Measurements from ENCODE around the gene MAP3K10. TPM values are rescaled to one million over a fixed set of nuclear protein-coding genes. Genes with fewer than 3 reads are reported as not detected.

Gene MAP3K10
- total and polyA plus RNA-seq, 9 of the 15 experiments (the other 6 are each of a cell fraction or from before 2014, with no cell fraction given), result 0.01 to 8.0 (median 2.7) TPM; not detected in 1

DNA sequence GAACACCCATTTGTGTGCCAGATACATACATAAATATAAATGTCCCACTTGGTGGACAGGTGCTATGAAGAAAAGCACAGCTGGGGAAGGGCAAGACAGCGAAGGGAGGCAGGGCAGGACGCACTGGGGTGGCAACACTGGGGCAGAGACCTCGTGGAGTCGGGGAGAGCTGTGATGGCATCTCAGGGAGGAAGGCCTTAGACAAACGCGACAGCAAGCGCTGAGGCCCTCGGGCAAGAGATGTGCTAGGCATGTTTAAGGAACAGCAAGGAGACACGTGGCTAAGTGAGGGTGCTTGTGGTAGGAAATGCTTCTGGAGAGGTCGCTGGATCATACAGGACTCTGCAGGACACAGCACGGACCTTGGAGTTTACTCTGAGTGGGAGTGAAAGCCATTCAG is 58.6 kb downstream of the MAP3K10 start (continued):
- TF ChIP-seq, protein P1, sequence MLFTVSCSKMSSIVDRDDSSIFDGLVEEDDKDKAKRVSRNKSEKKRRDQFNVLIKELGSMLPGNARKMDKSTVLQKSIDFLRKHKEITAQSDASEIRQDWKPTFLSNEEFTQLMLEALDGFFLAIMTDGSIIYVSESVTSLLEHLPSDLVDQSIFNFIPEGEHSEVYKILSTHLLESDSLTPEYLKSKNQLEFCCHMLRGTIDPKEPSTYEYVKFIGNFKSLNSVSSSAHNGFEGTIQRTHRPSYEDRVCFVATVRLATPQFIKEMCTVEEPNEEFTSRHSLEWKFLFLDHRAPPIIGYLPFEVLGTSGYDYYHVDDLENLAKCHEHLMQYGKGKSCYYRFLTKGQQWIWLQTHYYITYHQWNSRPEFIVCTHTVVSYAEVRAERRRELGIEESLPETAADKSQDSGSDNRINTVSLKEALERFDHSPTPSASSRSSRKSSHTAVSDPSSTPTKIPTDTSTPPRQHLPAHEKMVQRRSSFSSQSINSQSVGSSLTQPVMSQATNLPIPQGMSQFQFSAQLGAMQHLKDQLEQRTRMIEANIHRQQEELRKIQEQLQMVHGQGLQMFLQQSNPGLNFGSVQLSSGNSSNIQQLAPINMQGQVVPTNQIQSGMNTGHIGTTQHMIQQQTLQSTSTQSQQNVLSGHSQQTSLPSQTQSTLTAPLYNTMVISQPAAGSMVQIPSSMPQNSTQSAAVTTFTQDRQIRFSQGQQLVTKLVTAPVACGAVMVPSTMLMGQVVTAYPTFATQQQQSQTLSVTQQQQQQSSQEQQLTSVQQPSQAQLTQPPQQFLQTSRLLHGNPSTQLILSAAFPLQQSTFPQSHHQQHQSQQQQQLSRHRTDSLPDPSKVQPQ (CRISPR knock-in tag; IDR thresholded peaks at IDR 0.05; ENCODE audit: borderline replicate concordance), result no peak
- TF ChIP-seq ZNF507 (tag; conservative IDR thresholded peaks at IDR 0.05) (no peak), MCM3 (IDR thresholded peaks at IDR 0.05) (no peak), ZNF134 (CRISPR knock-in tag; conservative IDR thresholded peaks at IDR 0.05) (no peak), ZBTB8A (IDR thresholded peaks at IDR 0.05; ENCODE audit: partially characterized antibody) (no peak), ILF3 (IDR thresholded peaks at IDR 0.05; ENCODE audit: borderline replicate concordance) (no peak), NCOA6 (IDR thresholded peaks at IDR 0.05) (no peak)
- TF ChIP-seq, protein P2, sequence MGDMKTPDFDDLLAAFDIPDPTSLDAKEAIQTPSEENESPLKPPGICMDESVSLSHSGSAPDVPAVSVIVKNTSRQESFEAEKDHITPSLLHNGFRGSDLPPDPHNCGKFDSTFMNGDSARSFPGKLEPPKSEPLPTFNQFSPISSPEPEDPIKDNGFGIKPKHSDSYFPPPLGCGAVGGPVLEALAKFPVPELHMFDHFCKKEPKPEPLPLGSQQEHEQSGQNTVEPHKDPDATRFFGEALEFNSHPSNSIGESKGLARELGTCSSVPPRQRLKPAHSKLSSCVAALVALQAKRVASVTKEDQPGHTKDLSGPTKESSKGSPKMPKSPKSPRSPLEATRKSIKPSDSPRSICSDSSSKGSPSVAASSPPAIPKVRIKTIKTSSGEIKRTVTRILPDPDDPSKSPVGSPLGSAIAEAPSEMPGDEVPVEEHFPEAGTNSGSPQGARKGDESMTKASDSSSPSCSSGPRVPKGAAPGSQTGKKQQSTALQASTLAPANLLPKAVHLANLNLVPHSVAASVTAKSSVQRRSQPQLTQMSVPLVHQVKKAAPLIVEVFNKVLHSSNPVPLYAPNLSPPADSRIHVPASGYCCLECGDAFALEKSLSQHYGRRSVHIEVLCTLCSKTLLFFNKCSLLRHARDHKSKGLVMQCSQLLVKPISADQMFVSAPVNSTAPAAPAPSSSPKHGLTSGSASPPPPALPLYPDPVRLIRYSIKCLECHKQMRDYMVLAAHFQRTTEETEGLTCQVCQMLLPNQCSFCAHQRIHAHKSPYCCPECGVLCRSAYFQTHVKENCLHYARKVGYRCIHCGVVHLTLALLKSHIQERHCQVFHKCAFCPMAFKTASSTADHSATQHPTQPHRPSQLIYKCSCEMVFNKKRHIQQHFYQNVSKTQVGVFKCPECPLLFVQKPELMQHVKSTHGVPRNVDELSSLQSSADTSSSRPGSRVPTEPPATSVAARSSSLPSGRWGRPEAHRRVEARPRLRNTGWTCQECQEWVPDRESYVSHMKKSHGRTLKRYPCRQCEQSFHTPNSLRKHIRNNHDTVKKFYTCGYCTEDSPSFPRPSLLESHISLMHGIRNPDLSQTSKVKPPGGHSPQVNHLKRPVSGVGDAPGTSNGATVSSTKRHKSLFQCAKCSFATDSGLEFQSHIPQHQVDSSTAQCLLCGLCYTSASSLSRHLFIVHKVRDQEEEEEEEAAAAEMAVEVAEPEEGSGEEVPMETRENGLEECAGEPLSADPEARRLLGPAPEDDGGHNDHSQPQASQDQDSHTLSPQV (IDR thresholded peaks at IDR 0.05), result no peak
- TF ChIP-seq, protein P3, sequence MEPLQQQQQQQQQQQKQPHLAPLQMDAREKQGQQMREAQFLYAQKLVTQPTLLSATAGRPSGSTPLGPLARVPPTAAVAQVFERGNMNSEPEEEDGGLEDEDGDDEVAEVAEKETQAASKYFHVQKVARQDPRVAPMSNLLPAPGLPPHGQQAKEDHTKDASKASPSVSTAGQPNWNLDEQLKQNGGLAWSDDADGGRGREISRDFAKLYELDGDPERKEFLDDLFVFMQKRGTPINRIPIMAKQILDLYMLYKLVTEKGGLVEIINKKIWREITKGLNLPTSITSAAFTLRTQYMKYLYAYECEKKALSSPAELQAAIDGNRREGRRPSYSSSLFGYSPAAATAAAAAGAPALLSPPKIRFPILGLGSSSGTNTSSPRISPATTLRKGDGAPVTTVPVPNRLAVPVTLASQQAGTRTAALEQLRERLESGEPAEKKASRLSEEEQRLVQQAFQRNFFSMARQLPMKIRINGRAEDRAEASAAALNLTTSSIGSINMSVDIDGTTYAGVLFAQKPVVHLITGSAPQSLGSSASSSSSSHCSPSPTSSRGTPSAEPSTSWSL (CRISPR knock-in tag; IDR thresholded peaks at IDR 0.05; ENCODE audit: borderline replicate concordance), result no peak
- TF ChIP-seq, protein P4, sequence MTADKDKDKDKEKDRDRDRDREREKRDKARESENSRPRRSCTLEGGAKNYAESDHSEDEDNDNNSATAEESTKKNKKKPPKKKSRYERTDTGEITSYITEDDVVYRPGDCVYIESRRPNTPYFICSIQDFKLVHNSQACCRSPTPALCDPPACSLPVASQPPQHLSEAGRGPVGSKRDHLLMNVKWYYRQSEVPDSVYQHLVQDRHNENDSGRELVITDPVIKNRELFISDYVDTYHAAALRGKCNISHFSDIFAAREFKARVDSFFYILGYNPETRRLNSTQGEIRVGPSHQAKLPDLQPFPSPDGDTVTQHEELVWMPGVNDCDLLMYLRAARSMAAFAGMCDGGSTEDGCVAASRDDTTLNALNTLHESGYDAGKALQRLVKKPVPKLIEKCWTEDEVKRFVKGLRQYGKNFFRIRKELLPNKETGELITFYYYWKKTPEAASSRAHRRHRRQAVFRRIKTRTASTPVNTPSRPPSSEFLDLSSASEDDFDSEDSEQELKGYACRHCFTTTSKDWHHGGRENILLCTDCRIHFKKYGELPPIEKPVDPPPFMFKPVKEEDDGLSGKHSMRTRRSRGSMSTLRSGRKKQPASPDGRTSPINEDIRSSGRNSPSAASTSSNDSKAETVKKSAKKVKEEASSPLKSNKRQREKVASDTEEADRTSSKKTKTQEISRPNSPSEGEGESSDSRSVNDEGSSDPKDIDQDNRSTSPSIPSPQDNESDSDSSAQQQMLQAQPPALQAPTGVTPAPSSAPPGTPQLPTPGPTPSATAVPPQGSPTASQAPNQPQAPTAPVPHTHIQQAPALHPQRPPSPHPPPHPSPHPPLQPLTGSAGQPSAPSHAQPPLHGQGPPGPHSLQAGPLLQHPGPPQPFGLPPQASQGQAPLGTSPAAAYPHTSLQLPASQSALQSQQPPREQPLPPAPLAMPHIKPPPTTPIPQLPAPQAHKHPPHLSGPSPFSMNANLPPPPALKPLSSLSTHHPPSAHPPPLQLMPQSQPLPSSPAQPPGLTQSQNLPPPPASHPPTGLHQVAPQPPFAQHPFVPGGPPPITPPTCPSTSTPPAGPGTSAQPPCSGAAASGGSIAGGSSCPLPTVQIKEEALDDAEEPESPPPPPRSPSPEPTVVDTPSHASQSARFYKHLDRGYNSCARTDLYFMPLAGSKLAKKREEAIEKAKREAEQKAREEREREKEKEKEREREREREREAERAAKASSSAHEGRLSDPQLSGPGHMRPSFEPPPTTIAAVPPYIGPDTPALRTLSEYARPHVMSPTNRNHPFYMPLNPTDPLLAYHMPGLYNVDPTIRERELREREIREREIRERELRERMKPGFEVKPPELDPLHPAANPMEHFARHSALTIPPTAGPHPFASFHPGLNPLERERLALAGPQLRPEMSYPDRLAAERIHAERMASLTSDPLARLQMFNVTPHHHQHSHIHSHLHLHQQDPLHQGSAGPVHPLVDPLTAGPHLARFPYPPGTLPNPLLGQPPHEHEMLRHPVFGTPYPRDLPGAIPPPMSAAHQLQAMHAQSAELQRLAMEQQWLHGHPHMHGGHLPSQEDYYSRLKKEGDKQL (CRISPR knock-in tag; IDR thresholded peaks at IDR 0.05; ENCODE audit: borderline replicate concordance), result no peak
- TF ChIP-seq, protein P5, sequence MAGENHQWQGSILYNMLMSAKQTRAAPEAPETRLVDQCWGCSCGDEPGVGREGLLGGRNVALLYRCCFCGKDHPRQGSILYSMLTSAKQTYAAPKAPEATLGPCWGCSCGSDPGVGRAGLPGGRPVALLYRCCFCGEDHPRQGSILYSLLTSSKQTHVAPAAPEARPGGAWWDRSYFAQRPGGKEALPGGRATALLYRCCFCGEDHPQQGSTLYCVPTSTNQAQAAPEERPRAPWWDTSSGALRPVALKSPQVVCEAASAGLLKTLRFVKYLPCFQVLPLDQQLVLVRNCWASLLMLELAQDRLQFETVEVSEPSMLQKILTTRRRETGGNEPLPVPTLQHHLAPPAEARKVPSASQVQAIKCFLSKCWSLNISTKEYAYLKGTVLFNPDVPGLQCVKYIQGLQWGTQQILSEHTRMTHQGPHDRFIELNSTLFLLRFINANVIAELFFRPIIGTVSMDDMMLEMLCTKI (IDR thresholded peaks at IDR 0.05; ENCODE audit: partially characterized antibody), result no peak

Measured in K562 (cell line).